GM12878 (cell line): ENCODE data around the gene PPP3CA. TPM values are rescaled to one million over a fixed set of nuclear protein-coding genes. Genes with fewer than 3 reads are reported as not detected.

Experiments
- GATAD2B ChIP-seq: fragments of 450-650 bp; conservative IDR thresholded peaks from 2 replicates; pipeline ENCODE4 v1.6.1; 2017; ENCODE audit warnings: low read depth, mild to moderate bottlenecking, moderate library complexity
- JUND ChIP-seq: IDR thresholded peaks from 2 replicates; pipeline ENCODE4 v1.6.1; 2012; ENCODE audit warnings: low read depth, mild to moderate bottlenecking, low read length, improper control_type of control experiment, moderate library complexity
- KLF5 ChIP-seq: fragments of 450-650 bp; IDR thresholded peaks from 2 replicates; pipeline ENCODE4 v1.6.1; 2014; ENCODE audit warnings: mild to moderate bottlenecking; ENCODE audit not compliant: partially characterized antibody
- MEF2A ChIP-seq: IDR thresholded peaks from 2 replicates; pipeline ENCODE4 v1.6.1; 2011; ENCODE audit warnings: low read depth, mild to moderate bottlenecking, low read length, moderate library complexity; ENCODE audit not compliant: insufficient read depth
- MTA2 ChIP-seq: fragments of 450-650 bp; IDR thresholded peaks from 2 replicates; pipeline ENCODE4 v1.6.1; 2016; ENCODE audit warnings: low read depth, mild to moderate bottlenecking, moderate library complexity
- MTA3 ChIP-seq: IDR thresholded peaks from 2 replicates; pipeline ENCODE4 v1.6.1; 2012; ENCODE audit warnings: low read length, inconsistent platforms, borderline replicate concordance
- NBN ChIP-seq: fragments of 450-650 bp; IDR thresholded peaks from 2 replicates; pipeline ENCODE4 v1.6.1; 2016
- PAX8 ChIP-seq: fragments of 450-650 bp; IDR thresholded peaks from 2 replicates; pipeline ENCODE4 v1.6.1; 2017; ENCODE audit warnings: mild to moderate bottlenecking, moderate library complexity
- RUNX3 ChIP-seq: IDR thresholded peaks from 2 replicates; pipeline ENCODE4 v1.6.1; 2012; ENCODE audit warnings: low read length, inconsistent platforms
- STAT3 ChIP-seq: IDR thresholded peaks from 2 replicates; pipeline ENCODE4 v1.6.1; 2011; ENCODE audit warnings: low read depth, low read length, improper control_type of control experiment
- TCF3 ChIP-seq: IDR thresholded peaks from 2 replicates; pipeline ENCODE4 v1.6.1; 2012; ENCODE audit warnings: low read depth, mild to moderate bottlenecking, low read length, borderline replicate concordance; ENCODE audit not compliant: insufficient read depth
- WRNIP1 ChIP-seq: IDR thresholded peaks from 2 replicates; pipeline ENCODE4 v1.6.1; 2011; ENCODE audit warnings: low read depth, low read length, improper control_type of control experiment, borderline replicate concordance
- ZNF622 ChIP-seq: fragments of 450-650 bp; IDR thresholded peaks from 2 replicates; pipeline ENCODE4 v1.6.1; 2017; ENCODE audit warnings: mild to moderate bottlenecking, inconsistent platforms
- polyA plus RNA-seq, 11 experiments: library from polyadenylated mRNA; depleted of rRNA in 4 of 11; unstranded in 6 of 11; stranded (reverse) in 5 of 11; fragments of >200 nt; fragmentation: Nextera tagmentation in 4 of 11; fragmentation: Illumina TruSeq in 1 of 11; extraction: Ambion mirVana in 4 of 11; extraction: Trizol in 1 of 11; gene quantifications; 1 replicate in 1 of 11; 2 replicates in 10 of 11; pipeline versions ENCODE4 v1.2.1 to v1.2.3, GENCODE V29; 2011 to 2016; ENCODE audit warnings: inconsistent platforms in 2 of 11, missing spikeins in 2 of 11, low read depth in 1 of 11
- total RNA-seq, 4 experiments: library from RNA; depleted of rRNA in 3 of 4; stranded (reverse); fragments of >200 nt in 3 of 4; fragmentation: Illumina TruSeq in 1 of 4; extraction: Trizol in 1 of 4; gene quantifications; 2 replicates each; pipeline versions ENCODE4 v1.2.1 to v1.2.3, GENCODE V29; 2013 to 2021
- TF ChIP-seq, protein P1 (sequence below): fragments of 150-350 bp; IDR thresholded peaks from 2 replicates; pipeline ENCODE4 v1.6.1; 2014; ENCODE audit warnings: mild to moderate bottlenecking, low read depth, low read length
- TF ChIP-seq, protein P2 (sequence below): fragments of 450-650 bp; formaldehyde crosslinking; IDR thresholded peaks from 2 replicates; pipeline ENCODE4 v1.4.0; 2020; ENCODE audit warnings: mild to moderate bottlenecking, moderate library complexity
- TF ChIP-seq, protein P3 (sequence below): fragments of 450-650 bp; IDR thresholded peaks from 2 replicates; pipeline ENCODE4 v1.6.1; 2017; ENCODE audit warnings: mild to moderate bottlenecking, moderate library complexity
- TF ChIP-seq, protein P4 (sequence below): fragments of 450-650 bp; formaldehyde crosslinking; IDR thresholded peaks from 2 replicates; pipeline ENCODE4 v1.4.0; 2022; ENCODE audit warnings: mild to moderate bottlenecking, moderate library complexity
- TF ChIP-seq, protein P5 (sequence below): fragments of 450-650 bp; IDR thresholded peaks from 2 replicates; pipeline ENCODE4 v1.6.1; 2014; ENCODE audit warnings: mild to moderate bottlenecking

PPP3CA gene
- total and polyA plus RNA-seq, 10 of the 15 experiments (the other 5 are each of a cell fraction or from before 2014, with no cell fraction given): 0.33 to 9.0 (median 1.0) TPM

DNA sequence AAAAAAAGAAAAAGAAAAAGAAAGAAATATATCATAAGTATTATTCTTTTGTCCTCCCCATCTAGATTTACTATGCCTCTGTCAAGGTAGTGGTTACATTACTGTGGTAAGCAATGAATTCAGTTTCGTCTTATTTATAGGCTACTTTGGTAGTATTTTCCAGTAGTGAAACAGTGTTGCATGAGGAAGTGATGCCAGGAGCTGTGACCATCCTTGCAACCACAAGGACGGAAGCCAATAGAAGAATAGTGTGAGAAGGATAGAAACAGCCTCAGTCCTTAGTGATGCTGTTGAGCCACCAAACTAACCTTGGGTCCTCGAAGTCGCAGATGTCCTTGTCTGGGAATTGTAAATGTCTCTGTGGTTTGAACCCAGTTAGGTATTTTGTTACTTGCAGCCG, 328.5 kb downstream of the PPP3CA start (continued):
- peak; percentile 93 for TF ChIP-seq MEF2A
- TF ChIP-seq KLF5: no peak
- peak; percentile 99 for TF ChIP-seq RUNX3
- no peak for TF ChIP-seq NBN
- TF ChIP-seq WRNIP1: no peak
- peak; percentile 79 for TF ChIP-seq TCF3
- peak; percentile 94; the same call in 1 of the 2 replicates for TF ChIP-seq MTA3
- no peak for TF ChIP-seq JUND
- peak; percentile 80 for TF ChIP-seq MTA2
- TF ChIP-seq, protein P1, sequence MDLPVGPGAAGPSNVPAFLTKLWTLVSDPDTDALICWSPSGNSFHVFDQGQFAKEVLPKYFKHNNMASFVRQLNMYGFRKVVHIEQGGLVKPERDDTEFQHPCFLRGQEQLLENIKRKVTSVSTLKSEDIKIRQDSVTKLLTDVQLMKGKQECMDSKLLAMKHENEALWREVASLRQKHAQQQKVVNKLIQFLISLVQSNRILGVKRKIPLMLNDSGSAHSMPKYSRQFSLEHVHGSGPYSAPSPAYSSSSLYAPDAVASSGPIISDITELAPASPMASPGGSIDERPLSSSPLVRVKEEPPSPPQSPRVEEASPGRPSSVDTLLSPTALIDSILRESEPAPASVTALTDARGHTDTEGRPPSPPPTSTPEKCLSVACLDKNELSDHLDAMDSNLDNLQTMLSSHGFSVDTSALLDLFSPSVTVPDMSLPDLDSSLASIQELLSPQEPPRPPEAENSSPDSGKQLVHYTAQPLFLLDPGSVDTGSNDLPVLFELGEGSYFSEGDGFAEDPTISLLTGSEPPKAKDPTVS: no peak
- TF ChIP-seq, protein P2, sequence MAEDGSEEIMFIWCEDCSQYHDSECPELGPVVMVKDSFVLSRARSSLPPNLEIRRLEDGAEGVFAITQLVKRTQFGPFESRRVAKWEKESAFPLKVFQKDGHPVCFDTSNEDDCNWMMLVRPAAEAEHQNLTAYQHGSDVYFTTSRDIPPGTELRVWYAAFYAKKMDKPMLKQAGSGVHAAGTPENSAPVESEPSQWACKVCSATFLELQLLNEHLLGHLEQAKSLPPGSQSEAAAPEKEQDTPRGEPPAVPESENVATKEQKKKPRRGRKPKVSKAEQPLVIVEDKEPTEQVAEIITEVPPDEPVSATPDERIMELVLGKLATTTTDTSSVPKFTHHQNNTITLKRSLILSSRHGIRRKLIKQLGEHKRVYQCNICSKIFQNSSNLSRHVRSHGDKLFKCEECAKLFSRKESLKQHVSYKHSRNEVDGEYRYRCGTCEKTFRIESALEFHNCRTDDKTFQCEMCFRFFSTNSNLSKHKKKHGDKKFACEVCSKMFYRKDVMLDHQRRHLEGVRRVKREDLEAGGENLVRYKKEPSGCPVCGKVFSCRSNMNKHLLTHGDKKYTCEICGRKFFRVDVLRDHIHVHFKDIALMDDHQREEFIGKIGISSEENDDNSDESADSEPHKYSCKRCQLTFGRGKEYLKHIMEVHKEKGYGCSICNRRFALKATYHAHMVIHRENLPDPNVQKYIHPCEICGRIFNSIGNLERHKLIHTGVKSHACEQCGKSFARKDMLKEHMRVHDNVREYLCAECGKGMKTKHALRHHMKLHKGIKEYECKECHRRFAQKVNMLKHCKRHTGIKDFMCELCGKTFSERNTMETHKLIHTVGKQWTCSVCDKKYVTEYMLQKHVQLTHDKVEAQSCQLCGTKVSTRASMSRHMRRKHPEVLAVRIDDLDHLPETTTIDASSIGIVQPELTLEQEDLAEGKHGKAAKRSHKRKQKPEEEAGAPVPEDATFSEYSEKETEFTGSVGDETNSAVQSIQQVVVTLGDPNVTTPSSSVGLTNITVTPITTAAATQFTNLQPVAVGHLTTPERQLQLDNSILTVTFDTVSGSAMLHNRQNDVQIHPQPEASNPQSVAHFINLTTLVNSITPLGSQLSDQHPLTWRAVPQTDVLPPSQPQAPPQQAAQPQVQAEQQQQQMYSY (CRISPR knock-in tag): no peak
- TF ChIP-seq STAT3: no peak
- no peak for TF ChIP-seq ZNF622
- TF ChIP-seq, protein P3, sequence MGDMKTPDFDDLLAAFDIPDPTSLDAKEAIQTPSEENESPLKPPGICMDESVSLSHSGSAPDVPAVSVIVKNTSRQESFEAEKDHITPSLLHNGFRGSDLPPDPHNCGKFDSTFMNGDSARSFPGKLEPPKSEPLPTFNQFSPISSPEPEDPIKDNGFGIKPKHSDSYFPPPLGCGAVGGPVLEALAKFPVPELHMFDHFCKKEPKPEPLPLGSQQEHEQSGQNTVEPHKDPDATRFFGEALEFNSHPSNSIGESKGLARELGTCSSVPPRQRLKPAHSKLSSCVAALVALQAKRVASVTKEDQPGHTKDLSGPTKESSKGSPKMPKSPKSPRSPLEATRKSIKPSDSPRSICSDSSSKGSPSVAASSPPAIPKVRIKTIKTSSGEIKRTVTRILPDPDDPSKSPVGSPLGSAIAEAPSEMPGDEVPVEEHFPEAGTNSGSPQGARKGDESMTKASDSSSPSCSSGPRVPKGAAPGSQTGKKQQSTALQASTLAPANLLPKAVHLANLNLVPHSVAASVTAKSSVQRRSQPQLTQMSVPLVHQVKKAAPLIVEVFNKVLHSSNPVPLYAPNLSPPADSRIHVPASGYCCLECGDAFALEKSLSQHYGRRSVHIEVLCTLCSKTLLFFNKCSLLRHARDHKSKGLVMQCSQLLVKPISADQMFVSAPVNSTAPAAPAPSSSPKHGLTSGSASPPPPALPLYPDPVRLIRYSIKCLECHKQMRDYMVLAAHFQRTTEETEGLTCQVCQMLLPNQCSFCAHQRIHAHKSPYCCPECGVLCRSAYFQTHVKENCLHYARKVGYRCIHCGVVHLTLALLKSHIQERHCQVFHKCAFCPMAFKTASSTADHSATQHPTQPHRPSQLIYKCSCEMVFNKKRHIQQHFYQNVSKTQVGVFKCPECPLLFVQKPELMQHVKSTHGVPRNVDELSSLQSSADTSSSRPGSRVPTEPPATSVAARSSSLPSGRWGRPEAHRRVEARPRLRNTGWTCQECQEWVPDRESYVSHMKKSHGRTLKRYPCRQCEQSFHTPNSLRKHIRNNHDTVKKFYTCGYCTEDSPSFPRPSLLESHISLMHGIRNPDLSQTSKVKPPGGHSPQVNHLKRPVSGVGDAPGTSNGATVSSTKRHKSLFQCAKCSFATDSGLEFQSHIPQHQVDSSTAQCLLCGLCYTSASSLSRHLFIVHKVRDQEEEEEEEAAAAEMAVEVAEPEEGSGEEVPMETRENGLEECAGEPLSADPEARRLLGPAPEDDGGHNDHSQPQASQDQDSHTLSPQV: no peak
- TF ChIP-seq, protein P4, sequence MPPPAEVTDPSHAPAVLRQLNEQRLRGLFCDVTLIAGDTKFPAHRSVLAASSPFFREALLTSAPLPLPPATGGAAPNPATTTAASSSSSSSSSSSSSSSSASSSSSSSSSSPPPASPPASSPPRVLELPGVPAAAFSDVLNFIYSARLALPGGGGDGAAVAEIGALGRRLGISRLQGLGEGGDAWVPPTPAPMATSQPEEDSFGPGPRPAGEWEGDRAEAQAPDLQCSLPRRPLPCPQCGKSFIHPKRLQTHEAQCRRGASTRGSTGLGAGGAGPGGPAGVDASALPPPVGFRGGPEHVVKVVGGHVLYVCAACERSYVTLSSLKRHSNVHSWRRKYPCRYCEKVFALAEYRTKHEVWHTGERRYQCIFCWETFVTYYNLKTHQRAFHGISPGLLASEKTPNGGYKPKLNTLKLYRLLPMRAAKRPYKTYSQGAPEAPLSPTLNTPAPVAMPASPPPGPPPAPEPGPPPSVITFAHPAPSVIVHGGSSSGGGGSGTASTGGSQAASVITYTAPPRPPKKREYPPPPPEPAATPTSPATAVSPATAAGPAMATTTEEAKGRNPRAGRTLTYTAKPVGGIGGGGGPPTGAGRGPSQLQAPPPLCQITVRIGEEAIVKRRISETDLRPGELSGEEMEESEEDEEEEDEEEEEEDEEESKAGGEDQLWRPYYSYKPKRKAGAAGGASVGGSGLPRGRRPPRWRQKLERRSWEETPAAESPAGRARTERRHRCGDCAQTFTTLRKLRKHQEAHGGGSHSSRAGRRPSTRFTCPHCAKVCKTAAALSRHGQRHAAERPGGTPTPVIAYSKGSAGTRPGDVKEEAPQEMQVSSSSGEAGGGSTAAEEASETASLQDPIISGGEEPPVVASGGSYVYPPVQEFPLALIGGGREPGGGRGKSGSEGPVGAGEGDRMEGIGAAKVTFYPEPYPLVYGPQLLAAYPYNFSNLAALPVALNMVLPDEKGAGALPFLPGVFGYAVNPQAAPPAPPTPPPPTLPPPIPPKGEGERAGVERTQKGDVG: no peak
- no peak for TF ChIP-seq PAX8
- TF ChIP-seq, protein P5, sequence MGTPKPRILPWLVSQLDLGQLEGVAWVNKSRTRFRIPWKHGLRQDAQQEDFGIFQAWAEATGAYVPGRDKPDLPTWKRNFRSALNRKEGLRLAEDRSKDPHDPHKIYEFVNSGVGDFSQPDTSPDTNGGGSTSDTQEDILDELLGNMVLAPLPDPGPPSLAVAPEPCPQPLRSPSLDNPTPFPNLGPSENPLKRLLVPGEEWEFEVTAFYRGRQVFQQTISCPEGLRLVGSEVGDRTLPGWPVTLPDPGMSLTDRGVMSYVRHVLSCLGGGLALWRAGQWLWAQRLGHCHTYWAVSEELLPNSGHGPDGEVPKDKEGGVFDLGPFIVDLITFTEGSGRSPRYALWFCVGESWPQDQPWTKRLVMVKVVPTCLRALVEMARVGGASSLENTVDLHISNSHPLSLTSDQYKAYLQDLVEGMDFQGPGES: no peak
- TF ChIP-seq GATAD2B: no peak; the same call in 1 of the 2 replicates
